Parathyroid adenoma (tissue), 2 donors: Measurements from ENCODE around the gene EIF1.

Experiments
- H2AFZ ChIP-seq: fragments of 300-600 bp; sonication (generic); one replicate; pipeline ENCODE4 v1.7.0; 2017; ENCODE audit warnings: antibody characterized with exemption, mild to moderate bottlenecking
- H3K27ac ChIP-seq: fragments of 300-600 bp; sonication (generic); one replicate; pipeline ENCODE4 v1.7.0; 2017
- H3K27me3 ChIP-seq: fragments of 300-600 bp; sonication (generic); one replicate; pipeline ENCODE4 v1.7.0; 2017; ENCODE audit warnings: low read length; ENCODE audit not compliant: control insufficient read depth, insufficient read depth
- H3K36me3 ChIP-seq: fragments of 300-600 bp; sonication (generic); one replicate; pipeline ENCODE4 v1.7.0; 2017; ENCODE audit warnings: low read length; ENCODE audit not compliant: control insufficient read depth, insufficient read depth
- H3K4me1 ChIP-seq: fragments of 300-600 bp; sonication (generic); one replicate; pipeline ENCODE4 v1.7.0; 2017; ENCODE audit warnings: control low read depth
- H3K4me2 ChIP-seq: fragments of 300-600 bp; sonication (generic); one replicate; pipeline ENCODE4 v1.7.0; 2017; ENCODE audit warnings: low read length
- H3K4me3 ChIP-seq: fragments of 300-600 bp; sonication (generic); one replicate; pipeline ENCODE4 v1.7.0; 2017; ENCODE audit warnings: low read depth, low read length
- H3K79me2 ChIP-seq: fragments of 300-600 bp; sonication (generic); one replicate; pipeline ENCODE4 v1.7.0; 2017; ENCODE audit warnings: control low read depth
- H3K9ac ChIP-seq: fragments of 300-600 bp; sonication (generic); one replicate; pipeline ENCODE4 v1.7.0; 2017; ENCODE audit warnings: mild to moderate bottlenecking
- H3K9me3 ChIP-seq: fragments of 300-600 bp; sonication (generic); one replicate; pipeline ENCODE4 v1.7.0; 2017; ENCODE audit warnings: low read length; ENCODE audit not compliant: control insufficient read depth
- CTCF ChIP-seq: fragments of 300-600 bp; sonication (generic); IDR thresholded peaks from one replicate; pipeline ENCODE4 v1.7.0; 2017; ENCODE audit warnings: antibody characterized with exemption, mild to moderate bottlenecking
- donor health status: primary hyperparathyroidism.

EIF1 gene

GRCh38 chr17:41659427-41660212 lies 29.1 kb upstream of the EIF1 start:
- H3K36me3 ChIP-seq: no peaks in the 10 kb centered on the region
- no peak overlapping the region for H3K4me3 ChIP-seq
- H2AFZ ChIP-seq: no peak overlapping the region
- H3K27me3 ChIP-seq: no peaks in the 10 kb centered on the region
- no peak overlapping the region for H3K9ac ChIP-seq
- peaks cover 44% of the 10 kb centered on the region for H3K4me1 ChIP-seq
- H3K4me2 ChIP-seq: no peak overlapping the region
- no peak overlapping the region for H3K27ac ChIP-seq
- H3K9me3 ChIP-seq: no peaks in the 10 kb centered on the region
- H3K79me2 ChIP-seq: no peaks in the 10 kb centered on the region
- no peak for TF ChIP-seq CTCF

GRCh38 chr17:41660221-41660711 lies 28.4 kb upstream of the EIF1 start:
- Histone ChIP-seq H3K9ac (no peak overlapping the region), H3K4me3 (no peak overlapping the region), H3K27me3 (no peaks in the 10 kb centered on the region), H2AFZ (peak overlapping the region; percentile 36), H3K9me3 (no peaks in the 10 kb centered on the region), H3K27ac (no peak overlapping the region), H3K4me1 (peaks cover 37% of the 10 kb centered on the region), H3K79me2 (no peaks in the 10 kb centered on the region), H3K36me3 (no peaks in the 10 kb centered on the region), H3K4me2 (no peak overlapping the region)
- TF ChIP-seq CTCF: no peak

GRCh38 chr17:41663451-41664171 lies 25.1 kb upstream of the EIF1 start:
- no peak for TF ChIP-seq CTCF
- Histone ChIP-seq H3K36me3 (no peaks in the 10 kb centered on the region), H3K4me2 (no peak overlapping the region), H3K9ac (no peak overlapping the region), H3K27ac (peak overlapping the region; percentile 97), H2AFZ (peak overlapping the region; percentile 48), H3K9me3 (no peaks in the 10 kb centered on the region), H3K4me1 (peaks cover 37% of the 10 kb centered on the region), H3K4me3 (no peak overlapping the region), H3K27me3 (no peaks in the 10 kb centered on the region), H3K79me2 (no peaks in the 10 kb centered on the region)

- H3K9ac ChIP-seq: no peak overlapping the region
- no peaks in the 10 kb centered on the region for H3K9me3 ChIP-seq
- H3K4me2 ChIP-seq: no peak overlapping the region
- no peaks in the 10 kb centered on the region for H3K79me2 ChIP-seq
- no peak for TF ChIP-seq CTCF
- no peaks in the 10 kb centered on the region for H3K36me3 ChIP-seq
- peaks cover 37% of the 10 kb centered on the region for H3K4me1 ChIP-seq
- H3K4me3 ChIP-seq: no peak overlapping the region
- H2AFZ ChIP-seq: peak overlapping the region; percentile 48
- H3K27ac ChIP-seq: peak overlapping the region; percentile 97
- no peaks in the 10 kb centered on the region for H3K27me3 ChIP-seq
These were observed 24.6 kb upstream of the EIF1 start for GRCh38 chr17:41664172-41664457.
